Measurements from ENCODE around the gene UFM1. TPM values are rescaled to one million over a fixed set of nuclear protein-coding genes. Genes with fewer than 3 reads are reported as not detected.

UFM1 gene
- total RNA-seq, 4 donors from 2014 or later: 71.0 to 151 (median 83.3) TPM

DNA sequence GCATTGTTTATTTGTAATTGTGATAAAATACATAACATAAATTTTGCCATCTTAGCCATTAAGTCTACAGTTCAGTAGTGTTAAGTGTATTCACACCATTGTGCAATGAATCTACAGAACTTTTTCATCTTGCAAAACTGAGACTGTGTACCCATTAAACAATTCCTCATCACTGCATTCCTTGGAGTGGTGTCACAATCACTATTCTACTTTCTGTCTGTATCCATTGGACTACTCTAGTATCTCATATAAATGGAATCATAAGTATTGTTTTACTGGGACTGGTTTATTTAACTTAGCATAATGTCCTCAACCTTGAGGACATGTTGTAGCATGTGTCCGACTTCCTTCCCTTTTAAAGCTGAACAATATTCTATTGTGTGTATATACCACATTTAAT lies 36.8 kb downstream of the UFM1 start:
- intact Hi-C loops (cut with DNase I; ENCODE audit: low total_unique reads): no loop called here
- Histone ChIP-seq H3K36me3 (no peaks in the 10 kb centered on the region), H3K27me3 (no peaks in the 10 kb centered on the region), H3K4me1 (no peaks in the 10 kb centered on the region), H3K27ac (no peak overlapping the region), H3K4me3 (no peak overlapping the region), H3K9me3 (no peaks in the 10 kb centered on the region)
- DNase-seq: no peak
- TF ChIP-seq POLR2A (IDR thresholded peaks at IDR 0.05) (no peak), CTCF (IDR thresholded peaks at IDR 0.05) (no peak)

- Histone ChIP-seq H3K27me3 (no peaks in the 10 kb centered on the region), H3K9me3 (no peaks in the 10 kb centered on the region), H3K36me3 (no peaks in the 10 kb centered on the region), H3K4me3 (no peak overlapping the region), H3K27ac (no peak overlapping the region), H3K4me1 (no peaks in the 10 kb centered on the region)
- no peak for DNase-seq
- intact Hi-C loops (cut with DNase I; ENCODE audit: low total_unique reads): no loop called here
- TF ChIP-seq CTCF (IDR thresholded peaks at IDR 0.05) (no peak), POLR2A (IDR thresholded peaks at IDR 0.05) (no peak)
These were observed 41.7 kb downstream of the UFM1 start for GRCh38 chr13:38391341-38391740.

- DNase-seq: no peak
- intact Hi-C loops (cut with DNase I; ENCODE audit: low total_unique reads): no loop called here
- H3K36me3 ChIP-seq: no peaks in the 10 kb centered on the region
- no peaks in the 10 kb centered on the region for H3K4me1 ChIP-seq
- H3K27ac ChIP-seq: no peak overlapping the region
- H3K27me3 ChIP-seq: no peaks in the 10 kb centered on the region
- H3K4me3 ChIP-seq: no peak overlapping the region
- H3K9me3 ChIP-seq: no peaks in the 10 kb centered on the region
- TF ChIP-seq POLR2A (IDR thresholded peaks at IDR 0.05) (no peak), CTCF (IDR thresholded peaks at IDR 0.05) (no peak)
These were observed 45.3 kb downstream of the UFM1 start for GRCh38 chr13:38394777-38395496.

DNA sequence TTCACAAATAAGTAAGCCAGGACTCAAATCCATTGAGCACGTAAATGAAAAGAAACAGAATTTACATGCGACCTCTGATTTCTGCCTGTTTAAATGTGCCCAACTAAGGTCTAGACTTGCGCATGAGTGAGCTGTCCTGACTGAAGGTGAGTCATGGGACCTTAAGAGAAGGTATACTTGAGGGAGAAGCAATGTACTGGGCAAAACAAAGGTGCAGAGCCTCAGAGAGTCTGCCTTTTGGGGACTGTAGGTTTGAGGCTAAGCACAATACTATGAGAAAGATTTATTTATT lies 45.8 kb downstream of the UFM1 start:
- H3K27ac ChIP-seq: no peak overlapping the region
- no peak overlapping the region for H3K4me3 ChIP-seq
- intact Hi-C loops (cut with DNase I; ENCODE audit: low total_unique reads): no loop called here
- H3K27me3 ChIP-seq: no peaks in the 10 kb centered on the region
- no peak for DNase-seq
- no peaks in the 10 kb centered on the region for H3K4me1 ChIP-seq
- H3K36me3 ChIP-seq: no peaks in the 10 kb centered on the region
- TF ChIP-seq CTCF (IDR thresholded peaks at IDR 0.05): no peak
- no peak for TF ChIP-seq POLR2A (IDR thresholded peaks at IDR 0.05)
- H3K9me3 ChIP-seq: no peaks in the 10 kb centered on the region

DNA sequence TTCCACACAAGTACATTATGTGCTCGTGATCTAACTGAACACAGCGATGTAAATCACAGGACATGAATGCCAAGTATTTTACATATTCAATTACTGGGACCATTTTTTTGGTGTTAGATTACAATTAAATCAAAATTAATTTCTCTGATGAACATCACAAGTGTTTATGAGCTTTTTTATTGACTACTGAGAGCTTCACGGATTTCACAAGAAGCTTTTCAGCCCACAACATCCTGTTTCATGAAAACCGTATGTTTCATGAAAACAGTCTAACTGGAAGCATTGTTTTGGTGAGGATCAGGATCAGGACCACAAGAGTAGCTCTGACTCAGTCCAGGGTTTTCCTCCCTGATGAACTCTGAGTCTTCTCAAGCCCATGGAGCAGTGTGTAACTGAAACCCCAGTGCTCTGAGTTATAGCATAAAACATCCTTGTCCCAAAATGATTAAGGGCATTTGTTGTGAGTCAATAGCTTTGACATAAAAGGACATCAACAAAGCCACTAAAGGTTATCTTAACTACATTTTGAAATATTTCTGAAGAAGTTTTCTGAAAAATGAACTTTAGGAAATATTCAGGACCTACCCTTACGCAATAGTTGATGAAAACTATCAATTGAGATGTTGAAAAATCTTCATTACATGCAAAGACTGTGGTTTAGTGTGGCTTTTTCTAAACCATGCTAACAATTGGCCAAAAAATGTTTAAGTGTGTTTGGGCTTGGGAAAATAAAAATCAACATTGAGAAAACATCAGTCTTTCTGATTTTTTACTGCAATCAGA lies 49.3 kb downstream of the UFM1 start:
- no peaks in the 10 kb centered on the region for H3K36me3 ChIP-seq
- H3K4me3 ChIP-seq: no peak overlapping the region
- intact Hi-C loops (cut with DNase I; ENCODE audit: low total_unique reads): no loop called here
- no peak overlapping the region for H3K27ac ChIP-seq
- no peaks in the 10 kb centered on the region for H3K27me3 ChIP-seq
- no peak for DNase-seq
- H3K9me3 ChIP-seq: no peaks in the 10 kb centered on the region
- TF ChIP-seq CTCF (IDR thresholded peaks at IDR 0.05): no peak
- no peak for TF ChIP-seq POLR2A (IDR thresholded peaks at IDR 0.05)
- H3K4me1 ChIP-seq: no peaks in the 10 kb centered on the region
